MCF 10A (cell line): ENCODE data around the gene TMEM74B. TPM values are rescaled to one million over a fixed set of nuclear protein-coding genes. Genes with fewer than 3 reads are reported as not detected.

Experiments
- BruUV-seq: library from RNA; stranded (reverse); fragments of 400-500 nt; replicated peaks from 2 replicates; lab custom pipeline; 2021; lab: Mats Ljungman, UMichigan
- CTCF ChIA-PET: fragments of 300-600 bp; sonication (Branson Sonifier 250); formaldehyde crosslinking; extraction: SDS; loops from one replicate; lab custom pipeline; 2021; ENCODE audit warnings: antibody characterized with exemption, inconsistent platforms; lab: Yijun Ruan, JAX
- POLR2A ChIA-PET: fragments of 300-600, 350-650 bp; sonication (Branson Sonifier 250); formaldehyde crosslinking; extraction: SDS; loops from one replicate; lab custom pipeline; 2020; ENCODE audit warnings: antibody characterized with exemption, inconsistent platforms; lab: Yijun Ruan, JAX
- DNase-seq: peaks from one replicate; pipeline ENCODE4 v3.0.0-alpha.2; 2018; ENCODE audit not compliant: unreplicated experiment
- H3K27ac Mint-ChIP-seq: one replicate; pipeline ENCODE4 v1.8.0; 2022; ENCODE audit warnings: mild to moderate bottlenecking, low read depth, mixed read lengths; ENCODE audit not compliant: unreplicated experiment
- H3K27me3 Mint-ChIP-seq: one replicate; pipeline ENCODE4 v1.8.0; 2022; ENCODE audit warnings: mixed read lengths; ENCODE audit not compliant: insufficient read depth, unreplicated experiment
- H3K36me3 Mint-ChIP-seq: one replicate; pipeline ENCODE4 v1.8.0; 2022; ENCODE audit warnings: mild to moderate bottlenecking, moderate library complexity, mixed read lengths; ENCODE audit not compliant: insufficient read depth, unreplicated experiment
- H3K4me1 Mint-ChIP-seq: one replicate; pipeline ENCODE4 v1.8.0; 2022; ENCODE audit warnings: mixed read lengths; ENCODE audit not compliant: insufficient read depth, unreplicated experiment
- H3K4me3 Mint-ChIP-seq: one replicate; pipeline ENCODE4 v1.8.0; 2022; ENCODE audit warnings: mild to moderate bottlenecking, moderate library complexity, mixed read lengths; ENCODE audit not compliant: unreplicated experiment
- H3K9me3 Mint-ChIP-seq: one replicate; pipeline ENCODE4 v1.8.0; 2022; ENCODE audit warnings: mixed read lengths; ENCODE audit not compliant: unreplicated experiment
- CTCF ChIP-seq: fragments of 200-600 bp; IDR thresholded peaks from one replicate; pipeline ENCODE4 v1.8.0; 2022; ENCODE audit warnings: antibody characterized with exemption, mild to moderate bottlenecking; ENCODE audit not compliant: unreplicated experiment
- intact Hi-C: fragments of 100-400 bp; cut with micrococcal nuclease; formaldehyde crosslinking; loops from 2 replicates; pipeline ENCODE4 v1.14.1; 2022
- total RNA-seq: library from RNA; stranded (reverse); gene quantifications from 2 replicates; pipeline ENCODE4 v1.2.3, GENCODE V29; 2022

The TMEM74B gene
- total RNA-seq, 1 experiment from 2014 or later, result not detected

- H3K9me3 Mint-ChIP-seq, result no peaks in the 10 kb centered on the region
- H3K4me3 Mint-ChIP-seq, result no peak overlapping the region
- POLR2A ChIA-PET, result interaction anchor here (1.8 kb wide), 1 partner anchor 9 kb away, joined by 4 read pairs; no protein-coding TSS in a partner anchor
- TF ChIP-seq CTCF, result no peak
- H3K27ac Mint-ChIP-seq, result no peak overlapping the region
- no TSS peak for BruUV-seq
- intact Hi-C loops, result no loop called here
- peaks cover 28% of the 10 kb centered on the region for H3K27me3 Mint-ChIP-seq
- H3K36me3 Mint-ChIP-seq, result peaks cover 5% of the 10 kb centered on the region
- no peak for DNase-seq
- H3K4me1 Mint-ChIP-seq, result no peaks in the 10 kb centered on the region
- CTCF ChIA-PET, result interaction anchor here (0.5 kb wide), 1 partner anchor 225 kb away, joined by 3 read pairs; no protein-coding TSS in a partner anchor
Observed at GRCh38 chr20:1180949-1181348, 3.8 kb downstream of the TMEM74B start.

- no TSS peak for BruUV-seq
- Mint-ChIP-seq H3K9me3 (no peaks in the 10 kb centered on the region), H3K27me3 (peaks cover 14% of the 10 kb centered on the region), H3K27ac (no peak overlapping the region), H3K4me1 (no peaks in the 10 kb centered on the region), H3K36me3 (peaks cover 8% of the 10 kb centered on the region), H3K4me3 (no peak overlapping the region)
- intact Hi-C loops, result no loop called here
- ChIA-PET POLR2A (no interaction called here), CTCF (interaction anchor here (0.8 to 1.5 kb wide), 5 partner anchors 8 to 747 kb away, joined by 3 read pairs; no protein-coding TSS in a partner anchor)
- TF ChIP-seq CTCF, result no peak
- no peak for DNase-seq
Observed at GRCh38 chr20:1178623-1179022, 6.2 kb downstream of the TMEM74B start.

GRCh38 chr20:1178103-1178502 is 6.7 kb downstream of the TMEM74B start:
- intact Hi-C loops, result no loop called here
- Mint-ChIP-seq H3K27ac (peak overlapping the region; percentile 66), H3K27me3 (peaks cover 9% of the 10 kb centered on the region), H3K36me3 (peaks cover 8% of the 10 kb centered on the region), H3K4me3 (no peak overlapping the region), H3K9me3 (no peaks in the 10 kb centered on the region), H3K4me1 (no peaks in the 10 kb centered on the region)
- no TSS peak for BruUV-seq
- ChIA-PET POLR2A (no interaction called here), CTCF (interaction anchor here (0.5 to 1.5 kb wide), 6 partner anchors 8 to 746 kb away, joined by 3 to 4 read pairs (median 3); no protein-coding TSS in a partner anchor)
- no peak for DNase-seq
- TF ChIP-seq CTCF, result no peak

GRCh38 chr20:1177680-1178079 is 7.1 kb downstream of the TMEM74B start:
- DNase-seq, result peak; percentile 15
- no peak for TF ChIP-seq CTCF
- intact Hi-C loops, result no loop called here
- no peaks in the 10 kb centered on the region for H3K4me1 Mint-ChIP-seq
- H3K36me3 Mint-ChIP-seq, result peaks cover 8% of the 10 kb centered on the region
- H3K27me3 Mint-ChIP-seq, result peaks cover 5% of the 10 kb centered on the region
- BruUV-seq, result no TSS peak
- ChIA-PET CTCF (interaction anchor here (0.5 to 1.5 kb wide), 5 partner anchors 9 to 558 kb away, joined by 3 to 4 read pairs (median 3); no protein-coding TSS in a partner anchor), POLR2A (no interaction called here)
- H3K27ac Mint-ChIP-seq, result peak overlapping the region; percentile 66
- H3K9me3 Mint-ChIP-seq, result no peaks in the 10 kb centered on the region
- H3K4me3 Mint-ChIP-seq, result no peak overlapping the region
